GM18526 (cell line): ENCODE data around the gene TMEM245.

Source experiments
- POLR2A ChIP-seq: IDR thresholded peaks from 3 replicates; pipeline ENCODE4 v1.6.1; 2011; ENCODE audit not compliant: insufficient read length; ENCODE audit errors: extremely low read depth

The TMEM245 gene

GRCh38 chr9:109115931-109116526, 3.7 kb downstream of the TMEM245 start:
- TF ChIP-seq POLR2A: no peak

DNA sequence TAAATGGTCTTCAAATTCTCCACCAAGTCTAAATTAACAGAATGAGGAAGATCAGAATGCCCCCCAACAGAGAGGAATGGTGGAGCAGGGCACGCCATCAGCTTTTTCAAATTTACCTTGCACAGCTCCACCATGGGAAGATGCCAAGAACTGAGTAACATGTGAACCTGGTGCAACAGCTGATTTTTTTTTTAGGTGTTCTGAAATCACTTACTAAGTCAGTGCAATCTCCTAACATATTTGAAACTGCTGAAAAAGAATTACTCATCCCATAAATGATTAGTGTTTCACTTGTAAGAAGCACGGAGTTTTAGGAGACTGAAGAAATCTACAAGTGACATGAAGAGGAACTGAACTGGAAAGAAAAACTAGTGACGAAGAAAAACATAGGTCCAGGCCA, 5.1 kb downstream of the TMEM245 start:
- TF ChIP-seq POLR2A: no peak

GRCh38 chr9:109113892-109114609, 5.7 kb downstream of the TMEM245 start:
- no peak for TF ChIP-seq POLR2A

GRCh38 chr9:109113254-109113653, 6.5 kb downstream of the TMEM245 start:
- no peak for TF ChIP-seq POLR2A

DNA sequence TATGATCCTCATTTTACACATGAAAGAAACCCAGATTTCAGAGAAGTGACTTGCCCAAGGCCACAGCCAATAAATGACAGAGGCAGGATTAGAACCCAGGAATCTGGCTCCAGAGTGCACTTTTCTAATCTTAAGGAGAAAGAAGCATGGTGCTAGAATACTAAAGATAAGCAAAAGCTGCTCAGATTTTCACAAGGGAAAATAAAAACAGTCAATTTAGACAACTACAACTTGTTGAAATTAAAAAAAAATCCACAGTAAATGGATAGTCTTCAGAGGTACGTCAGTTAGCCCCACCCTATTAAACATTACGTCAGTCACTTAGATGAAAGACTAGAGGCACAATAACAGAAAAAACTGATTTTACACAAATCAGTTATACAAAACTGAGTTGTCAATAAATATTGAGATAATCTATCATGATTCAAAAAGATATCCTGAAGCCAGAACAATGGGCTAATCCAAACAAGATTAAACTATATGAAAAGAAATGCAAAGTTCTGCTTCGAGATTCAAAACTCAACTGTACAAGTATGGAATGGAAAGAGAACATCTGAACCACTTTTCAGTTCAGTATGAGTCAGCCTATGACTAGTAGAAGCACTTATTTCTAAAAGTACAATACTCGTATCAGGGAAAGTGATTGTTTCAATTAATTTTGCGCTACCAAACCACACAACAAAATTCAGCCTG, 9.3 kb downstream of the TMEM245 start:
- TF ChIP-seq POLR2A: no peak

DNA sequence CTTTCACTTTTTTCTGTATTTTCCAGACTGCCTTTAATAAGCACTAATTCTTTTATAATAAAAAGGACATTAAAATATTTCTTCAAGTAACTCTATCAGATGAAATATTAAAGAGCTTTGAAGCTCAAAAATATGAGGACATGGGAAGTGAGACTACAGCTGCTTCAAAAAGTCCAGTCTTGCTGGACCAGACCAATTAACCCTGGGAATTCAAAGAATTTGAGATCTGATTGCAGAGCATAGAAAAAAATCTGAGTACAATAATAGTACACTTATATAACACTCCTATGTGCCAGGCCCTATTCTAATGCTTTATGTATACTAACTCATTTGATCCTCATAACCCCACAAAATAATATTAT, 9.8 kb downstream of the TMEM245 start:
- no peak for TF ChIP-seq POLR2A

GRCh38 chr9:109108318-109108717, 11.4 kb downstream of the TMEM245 start:
- no peak for TF ChIP-seq POLR2A

DNA sequence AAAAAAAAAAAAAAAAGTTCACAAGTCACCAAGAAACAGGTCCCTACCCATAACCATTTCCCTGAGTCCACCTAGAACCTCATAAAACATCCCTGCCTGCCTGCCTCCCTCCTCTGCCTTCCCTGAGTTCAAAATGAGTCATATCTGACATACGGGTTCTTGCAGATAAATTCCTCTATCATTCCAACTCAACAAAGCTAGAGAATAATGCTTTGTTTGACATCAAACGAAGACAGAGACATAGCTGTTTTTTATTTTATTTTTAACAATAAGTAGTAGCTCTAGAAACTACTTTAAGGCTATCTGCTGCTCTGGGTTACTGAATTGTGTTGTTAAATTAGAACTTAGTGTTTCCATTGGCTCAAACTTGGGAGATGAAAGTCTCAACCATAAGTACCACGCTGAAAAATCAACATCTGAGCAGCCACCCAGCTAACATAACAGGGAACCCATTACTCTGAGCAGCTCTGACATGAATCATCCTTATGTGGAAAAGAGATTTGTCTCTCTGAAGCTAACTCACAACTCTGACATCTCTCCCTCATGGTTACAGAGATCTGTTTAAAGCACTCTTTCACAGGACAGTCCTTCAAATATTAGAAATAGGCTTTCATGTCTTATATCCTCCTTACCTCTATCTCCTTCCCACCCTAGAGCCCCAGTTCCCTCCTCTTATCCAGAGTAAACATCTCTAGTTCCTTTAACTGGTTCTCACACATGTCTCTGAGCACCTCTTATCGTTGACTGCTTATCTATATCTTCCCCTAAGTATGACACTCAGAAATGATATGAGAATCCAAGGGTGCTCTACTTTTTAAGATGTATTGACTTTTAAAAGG, 12.1 kb downstream of the TMEM245 start:
- no peak for TF ChIP-seq POLR2A

DNA sequence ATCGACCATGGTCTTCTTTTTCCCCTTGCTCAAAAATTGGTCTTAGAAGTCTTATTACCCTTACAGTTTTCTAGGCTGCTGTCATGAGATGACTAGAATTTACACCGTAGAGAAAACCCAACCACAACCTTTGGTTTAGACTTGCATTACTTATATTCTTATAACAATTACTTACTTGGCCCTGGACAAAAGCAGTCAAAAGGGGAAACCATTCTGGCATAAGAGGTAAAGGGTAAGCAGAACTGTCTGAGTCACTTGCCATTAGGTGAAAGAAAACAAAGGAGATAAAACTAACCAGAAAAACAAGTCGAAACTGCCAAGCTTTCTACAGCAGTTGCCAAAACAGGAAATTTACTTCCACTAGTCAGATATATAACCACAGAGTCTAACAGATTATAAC, 17.9 kb downstream of the TMEM245 start:
- no peak for TF ChIP-seq POLR2A

- no peak for TF ChIP-seq POLR2A
Measured at GRCh38 chr9:109101202-109101595, 18.5 kb downstream of the TMEM245 start.

GRCh38 chr9:109100543-109101201, 19.1 kb downstream of the TMEM245 start:
- TF ChIP-seq POLR2A: no peak

DNA sequence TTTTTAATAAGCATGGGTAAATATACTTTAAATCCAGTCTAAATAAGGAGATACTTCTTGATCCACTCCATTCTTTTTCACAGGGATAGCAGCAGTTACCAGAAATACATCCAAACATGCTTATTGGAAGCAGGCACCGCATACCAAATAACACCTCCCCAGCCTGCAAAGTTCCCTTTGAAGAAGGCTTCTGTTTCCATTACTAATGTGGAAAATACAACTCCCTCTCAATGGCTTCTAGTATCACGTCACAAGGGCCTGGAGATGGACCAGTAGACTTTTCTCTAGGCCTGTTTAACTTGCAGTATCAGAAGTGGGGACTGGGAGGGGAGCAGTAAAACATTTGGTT, 20.8 kb downstream of the TMEM245 start:
- no peak for TF ChIP-seq POLR2A

GRCh38 chr9:109098171-109098959, 21.4 kb downstream of the TMEM245 start:
- TF ChIP-seq POLR2A: no peak

- TF ChIP-seq POLR2A: no peak
Measured at GRCh38 chr9:109097146-109097545, 22.6 kb downstream of the TMEM245 start.
